HG02970 (cell line): ENCODE results near the gene ACTN4.

Source experiments
- ATAC-seq: cut with Tn5 transposase; IDR thresholded peaks from one replicate; pipeline ENCODE4 v1.9.1; 2021; ENCODE audit warnings: mild to moderate bottlenecking, moderate library complexity, moderate number of reproducible peaks; ENCODE audit not compliant: unreplicated experiment, low FRiP score

The ACTN4 gene

GRCh38 chr19:38676878-38677646, 29.6 kb downstream of the ACTN4 start:
- ATAC-seq = no peak

GRCh38 chr19:38678217-38678890, 30.9 kb downstream of the ACTN4 start:
- no peak for ATAC-seq

- no peak for ATAC-seq
These were observed 31.5 kb downstream of the ACTN4 start for GRCh38 chr19:38678891-38679494.

GRCh38 chr19:38679839-38680238, 32.4 kb downstream of the ACTN4 start:
- ATAC-seq = no peak

GRCh38 chr19:38682195-38682867, 34.9 kb downstream of the ACTN4 start:
- no peak for ATAC-seq

GRCh38 chr19:38682872-38683392, 35.5 kb downstream of the ACTN4 start:
- ATAC-seq = no peak

- no peak for ATAC-seq
These were observed 36.1 kb downstream of the ACTN4 start for GRCh38 chr19:38683393-38684077.

GRCh38 chr19:38684078-38684861, 36.8 kb downstream of the ACTN4 start:
- ATAC-seq = no peak

- ATAC-seq = no peak
These were observed 37.6 kb downstream of the ACTN4 start for GRCh38 chr19:38684862-38685665.

- ATAC-seq = no peak
These were observed 38.4 kb downstream of the ACTN4 start for GRCh38 chr19:38685666-38686529.

GRCh38 chr19:38686530-38686888, 39.1 kb downstream of the ACTN4 start:
- ATAC-seq = no peak

- no peak for ATAC-seq
These were observed 40.5 kb downstream of the ACTN4 start for GRCh38 chr19:38687837-38688378.

- no peak for ATAC-seq
These were observed 42.7 kb downstream of the ACTN4 start for GRCh38 chr19:38690146-38690545.

GRCh38 chr19:38690832-38691231, 43.4 kb downstream of the ACTN4 start:
- ATAC-seq = no peak

GRCh38 chr19:38691938-38692457, 44.5 kb downstream of the ACTN4 start:
- ATAC-seq = no peak

GRCh38 chr19:38692458-38693379, 45.3 kb downstream of the ACTN4 start:
- no peak for ATAC-seq
